ENCODE results near the gene ANXA3.
"Not testable (repeated sequence)": the region's sequence is repeated elsewhere in the genome, so short reads cannot be mapped to it uniquely, and the experiment has no call there.

ANXA3 gene

DNA sequence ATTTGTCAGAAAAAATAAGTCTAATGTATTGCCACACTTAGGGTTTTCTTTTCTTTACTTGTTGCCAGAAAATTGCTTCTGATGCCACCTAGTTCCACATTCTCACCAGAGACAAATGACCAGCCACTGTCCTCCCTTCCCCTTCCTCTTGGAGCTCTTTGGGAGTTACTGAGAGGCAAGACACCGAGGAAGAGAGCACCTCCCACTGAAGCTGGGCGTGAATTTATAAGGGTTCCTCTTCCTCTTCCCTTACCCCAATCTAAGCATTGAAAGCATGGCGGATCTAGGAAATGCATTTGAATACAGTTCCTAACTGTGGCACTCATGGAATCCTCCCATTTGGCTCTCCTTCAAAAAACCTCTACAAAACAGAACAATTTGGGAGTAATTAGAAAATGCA is 30.0 kb downstream of the ANXA3 start:
- DNase-seq: no peak

DNA sequence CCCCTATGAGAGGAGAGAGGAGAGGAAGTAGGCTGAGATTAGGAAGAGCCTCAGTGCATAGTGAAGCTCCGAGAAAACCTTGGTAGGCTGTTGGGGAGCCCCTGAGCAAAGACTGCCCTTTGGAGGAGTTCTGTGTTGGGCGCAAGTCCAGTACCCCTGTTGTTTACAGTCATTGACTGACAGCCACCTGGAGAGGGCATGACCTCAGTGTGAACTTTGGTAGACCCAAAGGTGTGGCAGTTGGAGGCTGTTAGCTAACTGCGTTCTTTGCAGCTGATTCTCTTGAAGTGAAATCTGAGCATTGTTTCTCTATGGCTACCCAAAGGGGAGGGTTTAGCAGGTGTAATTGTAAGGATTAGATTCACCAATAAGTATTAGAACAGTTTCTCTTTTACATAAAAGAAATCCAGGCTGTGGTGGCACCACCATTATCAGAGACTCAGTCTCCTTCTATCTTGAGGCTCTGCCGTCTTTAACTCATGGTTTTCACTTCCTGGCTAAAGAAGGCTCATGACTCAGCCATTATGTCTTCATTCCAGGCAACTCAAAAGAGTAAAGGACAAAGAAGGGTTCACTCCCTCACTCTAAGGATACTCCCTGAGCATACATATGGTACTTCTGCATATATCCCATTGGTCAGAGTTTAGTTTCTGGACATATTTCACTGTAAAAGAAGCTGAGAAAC is 33.4 kb downstream of the ANXA3 start:
- no peak for DNase-seq

DNA sequence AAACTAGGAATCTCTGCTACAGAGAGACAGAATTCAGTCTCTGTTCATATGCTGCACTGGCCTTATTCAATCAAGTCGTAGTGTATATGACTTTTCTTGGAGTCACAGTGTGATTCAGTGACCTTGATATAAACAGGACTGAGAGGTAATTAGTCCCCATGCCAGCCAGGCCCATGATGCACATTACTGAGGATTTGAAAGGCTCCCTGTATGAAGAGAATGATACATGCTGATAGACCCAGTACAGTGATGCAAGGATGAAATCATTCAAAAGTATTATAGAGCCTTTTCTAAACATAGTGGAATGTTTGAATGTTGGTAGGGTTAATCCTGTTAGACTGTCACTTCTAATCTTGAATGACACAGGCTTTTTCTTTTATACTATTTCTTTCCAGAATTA is 34.1 kb downstream of the ANXA3 start:
- DNase-seq: no peak

DNA sequence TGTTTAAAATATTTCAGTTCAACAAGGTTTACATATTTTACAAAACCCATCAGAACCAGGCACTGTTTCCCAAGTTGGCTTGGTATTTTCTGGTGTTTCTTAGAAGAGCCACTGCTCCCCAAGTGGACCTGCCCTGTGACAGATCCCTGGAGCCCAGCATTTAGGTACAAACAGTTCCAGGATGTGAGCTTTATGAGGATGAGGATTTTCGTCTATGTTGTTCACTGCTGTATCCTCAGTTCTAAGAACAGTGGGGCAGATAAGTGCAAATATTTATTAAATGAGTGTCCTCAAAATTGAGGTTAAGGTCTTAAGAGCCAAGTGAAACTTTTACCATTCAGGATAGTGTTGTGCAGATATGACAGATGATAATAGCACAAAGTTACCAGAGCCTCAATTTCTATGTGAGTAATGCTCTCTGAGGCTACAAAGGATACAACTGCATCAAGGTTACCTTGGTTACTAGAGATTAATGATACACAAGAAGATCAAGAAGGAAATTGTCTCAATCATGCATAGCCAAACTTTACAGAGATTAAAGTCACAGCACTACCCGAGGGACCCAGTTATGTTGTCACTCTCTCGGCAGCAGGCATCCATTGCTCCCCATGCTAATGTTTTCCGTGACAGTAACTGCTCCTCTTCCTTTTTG is 37.5 kb downstream of the ANXA3 start:
- no peak for DNase-seq

DNA sequence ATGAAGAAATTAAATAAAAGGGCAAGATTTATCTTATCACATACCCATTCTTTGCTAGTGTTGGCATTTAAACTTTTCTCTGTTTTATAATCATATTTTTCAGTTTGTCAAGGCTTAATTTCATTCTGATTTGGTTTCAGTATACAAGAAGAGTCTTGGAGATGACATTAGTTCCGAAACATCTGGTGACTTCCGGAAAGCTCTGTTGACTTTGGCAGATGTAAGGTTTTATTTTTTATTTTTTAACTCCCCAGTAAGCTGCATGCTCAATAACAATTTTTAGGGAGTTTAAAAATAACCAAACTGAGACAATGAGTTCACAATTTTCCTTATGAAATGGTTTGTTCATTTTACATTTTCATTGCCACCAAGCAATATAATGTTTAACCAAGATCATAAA is 39.8 kb downstream of the ANXA3 start:
- DNase-seq: no peak

DNA sequence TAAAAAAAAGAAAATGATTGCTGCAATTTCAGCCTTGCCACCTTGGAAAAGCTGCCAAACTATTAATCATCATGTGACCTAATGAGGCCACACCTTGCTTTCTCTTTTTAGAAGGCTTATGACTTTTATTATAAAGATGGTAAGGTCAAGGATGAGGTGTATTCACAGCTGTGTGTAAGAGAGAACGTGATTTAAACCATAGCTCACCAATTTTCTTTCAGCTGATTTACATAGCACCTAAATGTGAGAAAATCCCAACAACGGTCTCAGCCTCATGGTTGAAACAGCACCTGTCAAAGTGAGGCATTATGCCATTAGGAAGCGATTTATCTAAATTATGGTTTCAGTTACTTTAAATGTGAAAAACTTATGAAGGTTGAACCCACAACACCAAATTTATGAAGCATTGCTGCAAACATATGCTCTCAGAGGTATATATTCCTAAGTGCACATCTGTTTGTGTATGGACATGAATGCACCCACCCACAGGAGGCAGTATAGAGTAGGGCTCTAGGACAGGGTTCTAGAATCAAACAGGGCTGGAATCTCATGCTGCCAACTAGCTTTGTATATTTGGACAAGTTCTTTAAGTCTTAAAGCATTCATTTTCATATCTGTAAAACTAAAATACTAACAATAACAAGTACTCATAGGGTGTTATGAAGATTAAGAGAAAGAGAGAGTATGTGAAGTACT is 40.7 kb downstream of the ANXA3 start:
- DNase-seq: no peak

DNA sequence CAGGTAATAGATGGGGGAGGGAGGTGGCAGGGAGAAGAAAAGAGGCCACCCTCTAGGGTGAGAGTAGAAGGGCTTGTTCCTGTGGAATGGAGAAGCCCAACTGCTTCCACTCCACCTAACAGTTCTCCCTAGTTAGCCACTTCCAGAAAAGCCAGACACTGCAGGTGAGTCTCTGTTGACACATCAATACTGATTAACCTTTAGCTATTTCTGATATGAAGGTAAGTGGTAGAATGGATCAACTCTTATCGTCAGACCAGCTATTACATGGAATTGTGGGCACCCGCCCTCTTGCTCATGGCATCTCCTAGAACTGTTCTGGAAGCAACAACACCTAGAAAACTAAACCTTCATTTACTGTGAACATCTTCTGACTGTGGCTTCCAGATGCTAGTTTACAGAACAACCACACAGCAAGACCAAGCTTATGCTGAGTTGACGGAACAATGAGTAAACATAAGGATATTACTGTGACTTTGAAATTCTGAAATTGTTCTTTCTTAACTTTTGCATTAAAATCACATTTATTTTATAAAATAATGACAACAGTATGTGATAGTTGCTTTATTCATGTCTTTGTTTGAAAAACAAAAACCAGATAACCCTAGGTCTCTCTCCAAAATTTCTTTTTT is 44.7 kb downstream of the ANXA3 start:
- no peak for DNase-seq

DNA sequence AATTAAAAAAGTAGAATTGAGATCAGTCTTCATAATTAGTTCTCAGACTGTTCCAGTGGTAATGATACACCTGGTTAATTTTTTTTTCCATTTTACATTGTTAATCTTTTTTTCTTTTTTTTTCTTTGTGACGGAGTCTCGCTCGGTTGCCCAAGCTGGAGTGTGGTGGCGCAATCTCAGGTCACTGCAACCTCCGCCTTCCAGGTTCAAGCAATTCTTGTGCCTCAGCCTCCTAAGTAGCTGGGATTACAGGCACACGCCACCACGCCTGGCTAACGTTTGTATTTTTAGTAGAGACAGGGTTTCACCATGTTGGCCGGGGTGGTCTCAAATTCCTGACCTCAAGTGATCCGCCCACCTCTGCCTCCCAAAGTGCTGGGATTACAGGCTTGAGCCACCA is 46.9 kb downstream of the ANXA3 start:
- DNase-seq: not testable (repeated sequence)

DNA sequence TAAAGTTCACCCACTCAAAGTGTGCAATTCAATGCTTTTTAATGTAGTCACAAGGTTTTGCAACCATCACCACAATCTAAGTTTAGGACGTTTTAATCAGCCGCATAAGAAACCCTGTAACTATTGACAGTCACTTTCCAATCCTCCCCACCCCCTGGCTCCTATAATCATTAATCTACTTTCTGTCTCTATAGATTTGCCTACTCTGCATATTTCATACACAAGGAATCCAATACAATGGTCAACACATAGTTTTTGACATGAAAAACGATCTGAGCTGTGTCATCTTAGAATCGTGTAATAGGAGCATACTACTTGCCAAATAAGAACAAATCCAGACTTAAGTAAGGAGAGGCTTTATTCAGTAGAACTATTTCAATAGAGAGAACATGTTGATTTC is 47.6 kb downstream of the ANXA3 start:
- DNase-seq: no peak

DNA sequence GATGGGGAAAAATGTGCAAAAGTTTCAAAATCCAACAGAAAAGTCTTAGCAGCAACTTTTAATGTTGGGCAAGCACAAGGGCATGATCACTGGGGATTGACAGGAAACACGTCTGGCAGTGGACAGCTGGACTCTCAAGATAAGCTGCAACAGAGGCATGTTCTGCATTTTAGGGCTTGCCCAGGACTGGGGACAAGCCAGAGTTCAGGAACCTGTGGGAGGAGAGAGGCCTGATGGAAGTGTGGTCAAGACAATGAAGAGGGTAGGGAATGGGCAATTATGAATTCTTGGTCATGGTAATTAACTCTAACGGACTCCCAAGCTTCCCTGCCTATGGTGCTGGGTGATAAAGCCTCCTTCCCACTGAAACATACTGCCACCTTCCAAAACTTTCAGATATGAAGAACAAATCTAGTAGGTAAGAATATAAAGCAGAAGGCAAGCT is 48.4 kb downstream of the ANXA3 start:
- no peak for DNase-seq

DNA sequence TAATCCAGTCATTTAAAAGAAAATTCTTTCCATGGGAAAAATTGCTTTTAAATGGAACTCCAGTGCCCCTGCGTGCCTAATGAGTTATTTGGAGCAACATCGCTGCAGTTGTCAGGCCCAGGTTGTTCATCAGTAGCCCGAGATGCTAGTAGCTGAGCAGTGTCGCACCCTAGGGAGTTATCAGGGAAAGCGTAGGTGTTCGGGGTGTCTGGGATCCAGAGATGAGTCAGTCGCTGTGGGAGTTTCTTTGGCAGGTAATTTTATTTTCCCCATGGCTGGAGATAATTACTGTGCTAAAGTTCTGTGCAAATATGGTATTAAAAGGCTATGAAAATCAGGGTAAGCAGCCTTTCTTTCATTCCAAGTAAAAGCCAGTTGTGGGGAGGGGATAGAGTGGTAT is 49.4 kb downstream of the ANXA3 start:
- DNase-seq: no peak

DNA sequence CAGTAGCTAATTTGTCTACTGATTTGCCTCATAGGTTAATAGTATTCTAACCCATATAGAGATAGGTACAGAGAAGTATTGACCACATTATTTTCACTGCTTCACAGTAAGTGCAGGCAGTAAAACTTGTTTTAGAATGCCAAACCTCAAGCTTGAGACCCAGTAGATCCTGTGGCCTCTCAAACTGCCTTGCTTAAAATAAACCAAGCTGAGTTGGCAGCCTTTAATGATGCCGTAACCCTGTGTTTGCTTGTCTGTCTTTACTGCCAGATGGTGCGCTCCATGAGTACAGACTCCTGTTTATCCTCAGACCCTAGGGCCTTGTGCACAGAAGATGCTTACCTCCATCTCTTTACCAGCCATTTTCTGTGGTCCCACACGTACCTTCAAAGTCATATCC is 50.8 kb downstream of the ANXA3 start:
- DNase-seq: no peak

DNA sequence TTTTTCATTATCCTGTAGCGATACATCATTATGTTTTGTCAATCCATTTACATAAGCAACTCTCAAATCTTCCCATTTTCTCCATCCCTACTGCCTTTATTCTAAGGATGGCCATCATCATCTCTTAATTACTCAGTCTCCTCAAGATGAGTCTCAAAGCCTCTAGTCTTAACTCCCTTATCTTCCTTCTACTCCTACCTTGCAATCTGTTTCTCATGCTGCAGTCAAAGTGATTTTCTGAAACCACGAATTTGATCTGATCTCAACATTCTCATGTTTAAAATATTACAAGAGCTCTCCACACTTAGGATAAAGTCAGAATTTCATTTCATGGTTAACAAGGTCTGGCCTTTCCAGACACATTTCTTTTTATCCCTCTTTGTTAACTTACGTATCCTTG is 51.8 kb downstream of the ANXA3 start:
- no peak for DNase-seq

DNA sequence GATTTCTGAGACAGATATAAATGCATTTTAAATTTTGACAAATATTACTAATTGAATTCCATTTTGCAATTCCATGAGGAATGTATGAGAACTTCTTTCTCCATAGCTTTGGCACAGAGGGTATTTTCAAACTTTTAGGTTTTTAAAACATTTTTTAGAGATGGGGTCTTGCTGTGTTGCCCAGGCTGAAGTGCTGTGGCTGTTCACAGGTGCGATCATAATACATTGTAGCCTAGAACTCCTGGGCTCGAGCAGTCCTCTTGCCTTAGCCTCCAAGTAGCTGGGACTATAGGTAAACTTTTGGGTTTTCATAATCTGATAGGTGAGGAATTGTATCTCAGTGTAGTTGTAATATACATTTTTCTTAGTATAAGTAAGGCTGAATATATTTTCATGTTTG is 53.4 kb downstream of the ANXA3 start:
- DNase-seq: no peak

DNA sequence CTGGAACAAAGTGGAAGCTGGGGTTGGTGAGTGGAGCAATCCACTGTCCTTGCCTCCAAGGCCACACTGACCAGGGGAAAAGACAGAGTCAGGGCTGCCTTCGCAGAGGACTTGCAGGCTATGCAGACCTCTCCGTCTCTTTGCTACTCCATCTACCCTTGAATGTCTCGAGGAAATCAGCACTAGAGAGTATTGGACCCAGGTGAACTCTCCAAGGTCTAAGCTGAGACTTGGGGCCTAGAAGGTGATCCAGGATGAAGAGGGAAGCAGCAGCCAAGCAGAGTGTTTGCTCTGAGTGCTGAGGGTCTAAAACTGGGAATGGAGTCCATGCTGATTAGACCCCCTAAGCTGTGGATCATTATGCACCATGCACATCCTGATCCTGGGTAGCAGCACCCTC is 54.5 kb downstream of the ANXA3 start:
- DNase-seq: no peak

DNA sequence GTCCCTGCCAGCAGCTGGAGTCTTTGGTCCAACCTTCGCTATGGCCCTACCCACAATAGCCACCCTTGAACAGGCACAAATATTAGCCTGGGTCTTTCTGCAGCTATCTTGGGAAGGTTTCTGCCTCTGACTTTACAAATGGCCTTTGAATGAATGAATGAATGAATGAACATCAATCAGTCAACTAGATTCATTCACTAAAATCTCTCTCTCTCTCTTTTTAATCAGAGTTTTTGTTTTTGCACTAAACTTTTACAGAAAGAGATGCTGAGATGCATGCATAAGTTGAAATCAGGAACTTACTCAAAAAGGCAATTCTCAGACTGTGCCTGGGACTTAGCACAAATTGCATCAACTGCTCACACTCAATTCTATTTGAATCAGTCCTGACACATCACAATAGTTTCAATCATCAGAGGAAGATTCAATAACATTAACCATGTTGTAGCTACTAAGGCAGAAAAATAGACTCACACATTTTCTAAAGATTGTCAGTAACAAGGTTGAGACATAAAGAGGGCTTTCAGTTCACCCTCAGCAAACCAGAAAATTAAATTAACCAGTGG is 55.0 kb downstream of the ANXA3 start:
- no peak for DNase-seq

DNA sequence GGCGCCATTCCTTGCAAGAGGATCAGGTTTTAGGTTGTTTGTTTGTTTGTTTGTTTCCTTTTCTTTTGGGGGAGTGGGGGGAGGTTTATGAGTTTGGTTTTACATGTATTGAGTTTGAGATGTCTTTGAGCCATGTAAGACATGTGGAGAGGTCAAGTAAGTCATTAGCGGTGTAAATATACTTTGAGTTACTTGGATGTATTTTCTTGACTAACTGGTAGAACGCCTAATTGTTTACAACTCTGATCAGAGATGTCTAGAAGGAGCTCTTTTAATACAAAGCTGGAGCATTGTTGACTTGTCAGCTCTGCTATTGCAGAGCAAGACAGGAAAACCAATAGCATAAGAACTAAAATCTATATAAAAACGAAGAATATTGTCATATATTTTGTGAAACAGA is 57.1 kb downstream of the ANXA3 start:
- no peak for DNase-seq

DNA sequence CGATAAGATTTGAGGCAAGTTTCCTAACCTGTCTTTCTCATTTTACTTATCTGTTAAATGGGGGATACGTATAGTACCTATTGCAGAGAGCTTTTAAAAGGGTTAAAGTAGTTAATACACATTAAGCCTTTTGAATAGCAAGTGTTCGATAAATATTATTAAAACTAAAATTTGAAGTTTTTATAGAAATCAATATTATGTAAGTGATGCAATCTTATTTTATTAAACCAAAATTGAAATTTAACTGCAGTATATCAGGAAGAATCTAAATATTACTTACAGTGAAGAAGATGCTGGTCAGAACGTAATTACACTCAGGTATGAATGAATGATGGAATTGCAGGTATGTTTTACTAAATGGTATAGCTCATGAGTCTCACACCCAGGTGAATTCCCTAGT is 58.0 kb downstream of the ANXA3 start:
- DNase-seq: no peak

DNA sequence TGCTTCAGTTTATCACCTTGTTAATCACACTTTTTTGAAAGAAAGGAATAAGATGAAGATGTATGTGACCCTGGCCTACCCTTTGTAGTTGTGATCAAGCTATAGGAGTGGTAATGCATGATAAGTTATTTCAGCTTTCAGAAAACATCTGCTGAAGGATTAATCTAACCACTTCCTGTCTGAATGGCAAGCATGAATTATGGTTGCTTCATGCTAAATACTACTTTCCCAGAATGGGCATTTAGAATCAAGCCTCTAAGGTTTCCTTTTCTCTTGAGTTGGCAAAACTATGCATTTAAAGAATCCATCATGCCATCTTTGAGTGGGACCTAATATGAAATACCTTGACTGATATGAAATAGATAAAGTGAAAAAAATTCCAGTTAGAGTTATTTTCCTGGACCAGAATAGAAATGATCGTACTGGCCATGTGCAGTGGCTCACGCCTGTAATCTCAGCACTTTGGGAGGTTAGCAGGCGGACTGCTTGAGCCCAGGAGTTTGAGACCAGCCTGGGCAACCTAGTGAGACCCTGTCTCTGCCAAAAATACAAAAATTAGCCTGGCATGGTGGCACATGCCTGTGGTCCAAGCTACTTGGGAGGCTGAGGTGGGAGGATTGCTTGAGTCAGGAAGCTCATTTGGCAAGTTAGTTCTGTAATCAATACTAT is 59.1 kb downstream of the ANXA3 start:
- DNase-seq: no peak

DNA sequence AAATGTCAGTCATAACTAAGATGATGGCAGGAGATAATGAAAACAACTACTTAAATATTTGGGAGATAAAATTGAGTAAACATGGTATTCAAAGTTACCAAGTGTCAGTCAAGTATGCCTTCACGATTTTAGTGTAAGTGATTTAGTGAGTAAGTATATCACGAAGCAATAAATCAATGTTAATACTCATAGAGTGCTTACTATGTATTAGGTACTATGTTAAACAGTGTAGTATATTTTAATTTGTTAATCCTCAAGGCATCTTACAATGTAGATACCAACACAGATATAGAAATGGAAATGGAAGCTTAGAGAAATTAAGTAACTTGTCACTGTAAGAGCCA is 59.6 kb downstream of the ANXA3 start:
- DNase-seq: no peak

DNA sequence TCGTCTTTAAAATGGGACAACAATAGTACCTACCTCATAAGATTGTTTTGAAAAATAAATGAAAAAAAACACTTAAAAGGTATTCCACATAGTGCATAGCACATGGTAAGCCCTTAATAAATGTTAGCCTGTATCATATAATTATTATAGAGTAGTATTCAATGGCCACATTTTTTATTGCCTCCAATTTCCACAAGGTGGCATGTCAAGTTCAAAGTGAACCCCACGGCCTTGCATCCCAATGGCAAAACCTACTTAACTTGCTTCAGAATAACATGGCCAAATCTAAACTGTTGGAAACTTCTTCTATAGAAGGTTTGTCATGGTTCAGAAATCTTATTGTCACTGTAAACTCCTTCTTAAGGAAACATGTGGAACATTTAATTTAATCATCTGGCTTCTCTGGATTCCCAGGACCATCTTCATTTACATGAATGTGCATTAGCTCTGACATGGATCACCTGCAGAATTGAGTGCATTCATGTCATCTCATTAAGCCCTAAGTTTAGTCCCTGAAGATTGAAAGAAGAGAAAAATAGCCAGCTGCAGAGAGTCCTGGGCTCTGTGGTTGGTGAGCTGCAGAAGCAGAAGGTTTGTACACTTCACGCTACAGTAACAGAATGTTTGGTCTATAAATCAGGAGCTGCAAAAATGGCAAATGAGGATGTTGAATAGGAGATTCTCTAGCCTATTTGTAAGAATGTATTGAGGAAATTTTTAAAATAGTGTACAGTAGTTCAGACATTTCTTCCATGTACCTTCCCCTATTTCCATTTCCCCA is 61.0 kb downstream of the ANXA3 start:
- no peak for DNase-seq
